AML-193 (cell line): ENCODE results near the gene LAMC3.
A peak's percentile ranks its signal among the peaks of the same experiment; 100 is the strongest.
"Not testable (repeated sequence)": the region's sequence is repeated elsewhere in the genome, so short reads cannot be mapped to it uniquely, and the experiment has no call there.

Experiments
- DNase-seq, 2 experiments: peaks; one replicate each; lab custom pipeline; 2025; lab: John Stamatoyannopoulos, UW

Gene LAMC3

DNA sequence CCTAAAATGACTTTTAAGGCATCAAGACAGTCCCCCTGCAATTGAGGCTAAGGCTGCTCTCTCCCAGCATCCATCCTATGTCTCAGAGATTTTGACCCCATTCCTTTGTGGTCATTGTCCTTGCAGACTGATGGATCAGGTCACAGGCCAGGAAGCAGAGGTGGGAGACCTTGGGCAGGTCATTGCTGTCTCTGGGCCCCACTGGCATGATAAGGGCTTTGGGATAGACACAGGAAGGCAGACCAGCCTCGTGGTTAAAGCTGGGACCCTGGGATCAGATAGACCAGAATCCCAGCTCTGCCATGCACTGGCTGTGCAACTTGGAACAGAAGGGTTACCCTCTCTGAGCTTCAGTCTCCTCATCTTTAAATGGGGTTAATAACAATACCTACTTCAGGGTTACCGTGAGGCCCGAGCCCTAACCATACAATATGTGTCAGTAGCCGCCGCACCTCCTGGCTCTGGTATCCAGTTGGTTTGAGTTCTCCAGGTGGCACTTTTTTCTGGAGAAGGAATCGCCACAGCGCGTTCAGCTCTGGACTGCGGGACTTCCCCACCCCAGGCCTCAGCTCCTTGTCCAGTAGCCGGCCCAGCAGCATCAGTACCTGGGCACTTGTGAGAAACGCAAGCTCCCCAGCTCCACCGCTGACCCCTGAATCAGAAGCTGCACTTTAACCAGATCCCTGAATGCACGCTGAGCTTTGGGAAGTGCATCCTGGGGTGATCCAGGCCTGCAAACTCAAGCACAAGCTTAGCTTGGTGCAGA, 21.4 kb downstream of the LAMC3 start:
- DNase-seq = no peak

- no peak for DNase-seq
These were observed 22.1 kb downstream of the LAMC3 start for GRCh38 chr9:131031005-131031641.

GRCh38 chr9:131031642-131032005, 22.6 kb downstream of the LAMC3 start:
- DNase-seq = no peak

GRCh38 chr9:131032384-131032783, 23.4 kb downstream of the LAMC3 start:
- DNase-seq = no peak

GRCh38 chr9:131033269-131034224, 24.6 kb downstream of the LAMC3 start:
- DNase-seq = no peak

DNA sequence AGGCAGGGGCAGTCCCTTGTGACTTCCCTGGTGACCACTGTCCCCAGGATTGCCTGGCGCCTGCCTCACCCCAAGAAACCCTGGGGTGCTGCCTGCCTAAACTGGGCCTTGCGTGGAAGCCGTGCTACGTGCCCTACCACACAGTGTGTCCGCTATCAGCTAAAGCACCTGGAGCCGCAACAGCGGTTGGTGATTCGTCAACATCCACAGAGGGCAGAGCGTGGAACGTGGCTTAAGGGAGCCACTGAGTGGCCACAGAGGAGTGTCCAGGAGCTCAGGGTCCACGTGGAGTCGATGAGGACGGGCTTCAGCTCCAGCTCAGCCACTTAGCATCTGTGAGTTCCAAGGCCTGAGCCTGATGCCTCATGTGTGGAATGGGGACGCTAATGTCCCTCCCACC, 25.3 kb downstream of the LAMC3 start:
- DNase-seq = no peak

DNA sequence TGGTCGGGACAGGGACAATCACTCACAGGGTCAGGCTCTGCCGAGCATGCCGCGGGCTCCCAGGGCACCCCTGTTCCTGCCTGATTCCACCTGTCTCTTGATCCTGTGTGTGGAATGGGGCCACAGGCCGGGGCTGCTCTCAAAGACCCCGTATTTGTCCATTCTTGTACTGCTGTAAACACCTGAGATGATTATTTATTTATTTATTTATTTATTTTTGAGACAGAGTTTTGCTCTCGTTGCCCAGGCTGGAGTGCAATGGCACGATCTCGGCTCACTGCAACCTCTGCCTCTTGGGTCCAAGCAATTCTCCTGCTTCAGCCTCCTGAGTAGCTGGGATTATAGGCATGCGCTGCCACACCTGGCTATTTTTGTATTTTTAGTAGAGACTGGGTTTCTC, 25.8 kb downstream of the LAMC3 start:
- not testable (repeated sequence) for DNase-seq

GRCh38 chr9:131035548-131035947, 26.6 kb downstream of the LAMC3 start:
- DNase-seq = no peak

DNA sequence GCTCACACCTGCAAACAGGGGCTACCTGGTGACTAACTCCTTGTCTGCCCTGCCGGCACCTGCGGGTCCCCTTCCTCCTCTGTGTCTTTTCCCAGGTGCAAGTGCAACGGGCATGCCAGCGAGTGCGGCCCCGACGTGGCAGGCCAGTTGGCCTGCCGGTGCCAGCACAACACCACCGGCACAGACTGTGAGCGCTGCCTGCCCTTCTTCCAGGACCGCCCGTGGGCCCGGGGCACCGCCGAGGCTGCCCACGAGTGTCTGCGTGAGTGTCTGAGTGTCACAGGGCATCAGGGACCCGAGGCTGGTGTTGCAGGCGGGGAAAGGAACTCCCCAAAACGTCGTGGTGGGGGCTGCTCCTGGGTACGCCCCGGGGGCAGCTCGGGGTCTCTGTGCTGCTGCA, 27.1 kb downstream of the LAMC3 start:
- DNase-seq = no peak

DNA sequence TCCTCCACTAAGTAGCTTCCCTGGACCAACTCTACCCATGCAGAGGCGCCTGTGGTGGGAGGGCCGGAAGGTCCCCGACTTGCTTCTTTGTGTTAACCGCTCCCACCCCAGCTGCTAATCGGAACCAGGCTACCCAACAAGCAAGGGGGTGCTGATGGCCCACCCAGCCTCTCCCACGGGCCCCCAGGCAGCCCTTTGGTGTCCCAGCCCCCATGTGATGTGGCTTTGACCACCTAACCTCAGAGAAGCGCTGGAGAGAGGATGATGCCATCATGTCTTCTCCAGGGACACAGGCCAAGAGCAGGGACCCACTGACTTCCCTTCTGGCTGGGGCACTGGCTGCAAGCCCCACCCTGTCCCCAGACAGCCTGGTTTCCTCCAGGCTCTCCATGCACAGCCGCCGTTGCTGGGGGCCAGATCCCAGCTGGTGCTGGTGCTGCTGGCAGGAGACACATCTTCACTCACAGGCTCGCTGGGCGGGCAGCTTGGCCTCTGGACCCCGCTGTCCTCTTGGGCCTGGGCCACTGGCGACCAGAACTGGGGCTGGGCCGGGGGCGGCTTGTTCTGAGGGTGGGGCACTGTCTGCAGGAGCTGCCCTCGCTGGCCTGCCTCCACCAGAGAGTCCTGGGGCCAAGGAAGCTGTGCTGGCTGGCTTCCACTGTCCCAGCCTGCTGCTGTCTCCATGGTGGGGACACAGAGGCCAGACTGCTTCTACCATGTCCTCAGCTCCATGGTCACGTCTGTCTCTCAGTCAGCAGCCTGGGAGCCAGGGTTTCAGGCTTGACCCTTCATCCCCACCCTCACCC, 27.8 kb downstream of the LAMC3 start:
- no peak for DNase-seq

DNA sequence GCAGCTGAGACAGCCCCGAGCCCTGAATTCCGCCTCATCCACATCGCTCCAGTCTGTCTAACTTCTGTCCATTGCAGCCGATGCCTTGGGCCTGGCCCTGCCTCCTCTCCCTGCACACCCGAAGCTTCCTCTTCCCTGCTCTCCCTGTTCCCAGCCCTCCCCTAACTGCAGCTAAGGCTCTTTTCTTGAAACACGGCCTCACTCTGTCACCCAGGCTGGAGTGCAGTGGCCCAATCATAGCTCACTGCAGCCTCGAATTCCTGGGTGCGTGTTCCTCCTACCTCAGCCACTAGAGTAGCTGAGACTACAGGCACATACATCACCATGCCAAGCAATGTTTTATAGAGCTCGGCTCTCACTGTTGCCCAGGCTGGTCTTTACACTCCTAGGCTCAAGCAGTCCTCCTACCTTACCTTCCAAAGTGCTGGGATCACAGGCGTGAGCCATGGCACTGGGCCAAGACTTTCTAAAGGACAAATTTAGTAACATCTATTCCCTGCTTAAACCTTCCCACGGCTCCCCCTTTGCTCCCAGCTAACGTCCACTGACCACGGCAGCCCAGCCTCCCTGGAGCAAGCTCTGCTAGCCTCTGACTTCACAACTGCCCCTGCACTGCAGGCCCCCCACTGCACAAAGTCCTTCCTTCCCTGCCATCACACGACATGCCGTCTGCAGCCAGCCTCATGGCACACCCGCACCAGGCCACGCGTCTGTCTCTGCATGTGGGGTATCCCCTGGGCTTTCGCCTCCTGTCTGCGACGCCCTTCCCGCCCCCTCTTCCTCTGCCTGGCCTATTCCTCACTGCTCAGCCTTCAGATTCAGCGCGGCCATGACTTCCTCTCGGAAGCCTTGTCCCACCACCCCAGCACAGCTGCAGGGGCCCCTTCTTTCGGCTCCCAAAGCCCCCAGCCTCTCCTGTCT, 28.6 kb downstream of the LAMC3 start:
- no peak for DNase-seq

DNA sequence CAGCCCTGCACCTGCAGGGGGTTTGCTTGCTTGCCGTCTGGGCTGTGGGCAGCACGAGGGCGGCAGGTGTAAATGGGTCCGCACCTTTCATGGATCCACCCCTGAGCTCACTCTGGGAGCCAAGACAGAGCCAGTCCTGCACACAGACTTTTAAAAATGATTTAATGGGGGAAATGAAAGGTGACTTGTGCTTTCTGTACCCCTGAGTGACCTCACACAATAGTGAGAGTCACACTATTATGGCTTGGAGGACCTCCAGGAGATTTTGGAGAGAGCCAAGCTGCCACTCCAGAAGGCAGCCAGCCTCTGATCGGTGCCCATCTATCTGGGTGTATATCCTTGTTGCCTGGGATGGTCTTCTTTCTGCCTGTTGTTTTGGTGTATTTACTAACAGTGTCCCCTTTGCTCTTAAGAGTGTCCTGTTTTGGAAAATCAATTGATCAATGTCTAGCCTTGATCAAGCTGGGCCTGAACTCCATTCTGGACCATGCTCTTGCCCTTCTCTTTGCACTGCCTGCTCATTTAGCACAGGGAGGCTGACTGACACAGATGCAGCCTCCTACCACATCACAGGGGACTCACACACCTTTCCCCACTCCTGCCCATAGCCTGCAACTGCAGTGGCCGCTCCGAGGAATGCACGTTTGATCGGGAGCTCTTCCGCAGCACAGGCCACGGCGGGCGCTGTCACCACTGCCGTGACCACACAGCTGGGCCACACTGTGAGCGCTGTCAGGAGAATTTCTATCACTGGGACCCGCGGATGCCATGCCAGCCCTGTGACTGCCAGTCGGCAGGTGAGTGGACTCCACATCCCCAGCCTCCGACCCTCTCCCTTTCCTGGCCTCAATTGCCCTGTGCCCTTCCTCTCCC, 29.5 kb downstream of the LAMC3 start:
- no peak for DNase-seq

- no peak for DNase-seq
These were observed 30.4 kb downstream of the LAMC3 start for GRCh38 chr9:131039129-131039954.

DNA sequence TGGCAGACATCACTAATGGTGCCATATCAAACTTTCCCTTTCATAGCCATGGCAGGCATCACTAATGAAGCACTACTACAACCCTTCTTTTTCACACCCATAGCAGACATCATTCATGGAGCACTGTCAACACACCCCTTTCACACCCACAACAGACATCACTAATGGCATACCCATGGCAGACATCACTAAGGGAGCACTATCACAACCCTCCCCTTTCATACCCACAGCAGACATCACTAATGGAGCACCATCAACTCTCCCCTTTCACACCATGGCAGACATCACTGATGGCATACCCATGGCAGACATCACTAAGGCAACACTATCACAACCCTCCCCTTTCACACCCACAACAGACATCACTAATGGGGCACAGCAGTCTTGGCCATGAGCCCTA, 33.7 kb downstream of the LAMC3 start:
- no peak for DNase-seq

- peak in 1 of 2 experiments; percentile 8 for DNase-seq
These were observed 34.1 kb downstream of the LAMC3 start for GRCh38 chr9:131043087-131043486.

DNA sequence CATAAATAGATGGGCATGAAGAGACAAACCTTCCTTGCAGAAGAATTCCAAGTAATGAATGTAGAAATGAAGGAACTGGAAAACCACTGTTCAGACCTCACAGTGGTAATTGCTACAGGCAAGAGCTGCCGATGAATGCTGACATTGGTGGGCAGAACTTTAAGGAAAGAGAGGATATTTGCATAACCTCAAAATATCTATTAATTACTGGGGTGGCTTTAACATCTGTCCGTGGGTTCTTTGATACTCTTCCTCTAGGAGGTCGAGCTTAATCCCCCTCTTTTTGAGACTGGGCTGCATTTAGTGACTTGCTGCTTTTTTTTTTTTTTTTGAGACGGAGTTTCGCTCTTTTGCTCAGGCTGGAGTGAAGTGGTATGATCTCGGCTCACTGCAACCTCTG, 34.7 kb downstream of the LAMC3 start:
- no peak for DNase-seq

GRCh38 chr9:131045300-131046092, 36.5 kb downstream of the LAMC3 start:
- DNase-seq = no peak

DNA sequence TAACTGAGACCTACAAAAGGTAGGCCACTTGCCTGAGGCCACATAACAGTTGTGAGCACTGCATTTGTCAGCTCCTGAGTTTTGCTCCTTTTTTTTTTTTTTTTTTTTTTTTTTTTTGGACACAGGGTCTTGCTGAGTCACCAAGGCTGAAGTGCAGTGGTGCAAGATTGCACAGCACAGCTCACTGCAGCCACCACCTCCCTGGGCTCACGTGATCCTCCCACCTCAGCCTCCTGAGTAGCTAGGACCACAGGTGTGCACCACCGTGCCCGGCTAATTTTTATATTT, 37.1 kb downstream of the LAMC3 start:
- no peak for DNase-seq
